Stomach (tissue), 4 donors: Measurements from ENCODE around the gene GREB1.

Source experiments
- POLR2A ChIP-seq, 4 donors: fragments of 450-650 bp; IDR thresholded peaks; one replicate each; pipeline ENCODE4 v1.6.1; 2016; ENCODE audit warnings: antibody characterized with exemption in 4 of 4, control low read depth in 2 of 4, mild to moderate bottlenecking in 1 of 4, moderate library complexity in 1 of 4
- TF ChIP-seq, protein P1 (sequence below), 7 experiments: fragments of 450-650 bp in 4 of 7; fragments of 200-600 bp in 3 of 7; sonication (generic) in 3 of 7; IDR thresholded peaks; one replicate each; pipeline ENCODE4 v1.5.1; 2016 to 2019; ENCODE audit warnings: antibody characterized with exemption in 7 of 7, control low read depth in 2 of 7, mild to moderate bottlenecking in 1 of 7

- TF ChIP-seq, protein P1, sequence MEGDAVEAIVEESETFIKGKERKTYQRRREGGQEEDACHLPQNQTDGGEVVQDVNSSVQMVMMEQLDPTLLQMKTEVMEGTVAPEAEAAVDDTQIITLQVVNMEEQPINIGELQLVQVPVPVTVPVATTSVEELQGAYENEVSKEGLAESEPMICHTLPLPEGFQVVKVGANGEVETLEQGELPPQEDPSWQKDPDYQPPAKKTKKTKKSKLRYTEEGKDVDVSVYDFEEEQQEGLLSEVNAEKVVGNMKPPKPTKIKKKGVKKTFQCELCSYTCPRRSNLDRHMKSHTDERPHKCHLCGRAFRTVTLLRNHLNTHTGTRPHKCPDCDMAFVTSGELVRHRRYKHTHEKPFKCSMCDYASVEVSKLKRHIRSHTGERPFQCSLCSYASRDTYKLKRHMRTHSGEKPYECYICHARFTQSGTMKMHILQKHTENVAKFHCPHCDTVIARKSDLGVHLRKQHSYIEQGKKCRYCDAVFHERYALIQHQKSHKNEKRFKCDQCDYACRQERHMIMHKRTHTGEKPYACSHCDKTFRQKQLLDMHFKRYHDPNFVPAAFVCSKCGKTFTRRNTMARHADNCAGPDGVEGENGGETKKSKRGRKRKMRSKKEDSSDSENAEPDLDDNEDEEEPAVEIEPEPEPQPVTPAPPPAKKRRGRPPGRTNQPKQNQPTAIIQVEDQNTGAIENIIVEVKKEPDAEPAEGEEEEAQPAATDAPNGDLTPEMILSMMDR (IDR thresholded peaks at IDR 0.05): no peak
- no peak for TF ChIP-seq POLR2A (IDR thresholded peaks at IDR 0.05)
Observed at GRCh38 chr2:11624893-11625292, 91.0 kb downstream of the GREB1 start.
